Thyroid gland (tissue), 4 donors: ENCODE measurements around the gene FXYD1. TPM values are rescaled to one million over a fixed set of nuclear protein-coding genes. Genes with fewer than 3 reads are reported as not detected.
A peak's percentile ranks its signal among the peaks of the same experiment; 100 is the strongest.

Experiments
- DNase-seq, 2 donors: peaks; one replicate each; pipeline ENCODE4 v3.0.0-alpha.2; 2019
- H3K27ac ChIP-seq, 3 donors: fragments of 200-600 bp; sonication (generic); 1 replicate in 2 of 3; 2 replicates in 1 of 3; pipeline ENCODE4 v1.5.1; 2016 to 2019; ENCODE audit warnings: mild to moderate bottlenecking in 1 of 3, moderate library complexity in 1 of 3
- H3K27me3 ChIP-seq: fragments of 200-600 bp; sonication (generic); one replicate; pipeline ENCODE4 v1.5.1; 2019
- H3K36me3 ChIP-seq, 2 donors: fragments of 200-600 bp; sonication (generic); one replicate each; pipeline ENCODE4 v1.5.1; 2016 to 2019
- H3K4me1 ChIP-seq, 2 donors: fragments of 200-600 bp; sonication (generic); one replicate each; pipeline ENCODE4 v1.5.1; 2017 to 2019
- H3K4me3 ChIP-seq, 3 donors: fragments of 200-600 bp; sonication (generic); replicated peaks in 1 of 3; 1 replicate in 2 of 3; 2 replicates in 1 of 3; pipeline ENCODE4 v1.5.1; 2016; ENCODE audit warnings: mild to moderate bottlenecking in 1 of 3
- H3K9me3 ChIP-seq: fragments of 200-600 bp; sonication (generic); one replicate; pipeline ENCODE4 v1.5.1; 2017
- CTCF ChIP-seq, 6 experiments: fragments of 200-600 bp in 3 of 6; fragments of 450-650 bp in 3 of 6; sonication (generic) in 3 of 6; IDR thresholded peaks; one replicate each; pipeline ENCODE4 v1.5.1; 2016 to 2019; ENCODE audit warnings: antibody characterized with exemption in 6 of 6, mild to moderate bottlenecking in 2 of 6, inconsistent platforms in 1 of 6, moderate library complexity in 1 of 6
- POLR2A ChIP-seq, 2 donors: fragments of 450-650 bp; IDR thresholded peaks; one replicate each; pipeline ENCODE4 v1.6.1; 2017; ENCODE audit warnings: antibody characterized with exemption in 2 of 2, mild to moderate bottlenecking in 2 of 2, moderate library complexity in 1 of 2
- WGBS, 2 donors: methylation state at CpG; one replicate each; pipeline ENCODE4 v1.1.5; 2017; 5-methylcytosine and 5-hydroxymethylcytosine counted together
- intact Hi-C: fragments of 100-400 bp; cut with DNase I; formaldehyde crosslinking; loops from one replicate; pipeline ENCODE4 v1.15.1; 2023
- total RNA-seq, 4 donors: library from RNA; depleted of rRNA; stranded (reverse); fragments of >200 nt; gene quantifications; one replicate each; pipeline ENCODE4 v1.2.3, GENCODE V29; 2016

FXYD1 gene
- total RNA-seq, 4 donors from 2014 or later, result 1.1 to 26.3 (median 8.8) TPM

- H3K27me3 ChIP-seq, result no peaks in the 10 kb centered on the region
- H3K4me1 ChIP-seq, result peaks cover 0 to 5% of the 10 kb centered on the region in 2 donors
- H3K4me3 ChIP-seq, result no peak overlapping the region
- WGBS, 2 donors, result 79 to 83% methylated on average over 11 of the region's 11 CpGs
- H3K36me3 ChIP-seq, result no peaks in the 10 kb centered on the region
- intact Hi-C loops, result no loop called here
- TF ChIP-seq POLR2A (IDR thresholded peaks at IDR 0.05) (no peak), CTCF (IDR thresholded peaks at IDR 0.05) (no peak)
- H3K27ac ChIP-seq, result no peak overlapping the region
- H3K9me3 ChIP-seq, result no peaks in the 10 kb centered on the region
- no peak for DNase-seq
Measured at GRCh38 chr19:35117799-35118198, 20.8 kb upstream of the FXYD1 start.

GRCh38 chr19:35118268-35119020, 20.2 kb upstream of the FXYD1 start:
- no peak for DNase-seq
- intact Hi-C loops, result no loop called here
- peaks cover 0 to 7% of the 10 kb centered on the region in 2 donors for H3K4me1 ChIP-seq
- H3K9me3 ChIP-seq, result no peaks in the 10 kb centered on the region
- no peak overlapping the region for H3K4me3 ChIP-seq
- no peaks in the 10 kb centered on the region for H3K27me3 ChIP-seq
- TF ChIP-seq CTCF (IDR thresholded peaks at IDR 0.05) (no peak), POLR2A (IDR thresholded peaks at IDR 0.05) (no peak)
- 85 to 88% methylated on average over 13 of the region's 13 CpGs for WGBS, 2 donors
- H3K27ac ChIP-seq, result no peak overlapping the region
- H3K36me3 ChIP-seq, result no peaks in the 10 kb centered on the region

- Histone ChIP-seq H3K4me3 (no peak overlapping the region), H3K9me3 (no peaks in the 10 kb centered on the region), H3K27ac (no peak overlapping the region), H3K27me3 (no peaks in the 10 kb centered on the region), H3K36me3 (no peaks in the 10 kb centered on the region), H3K4me1 (peaks cover 0 to 10% of the 10 kb centered on the region in 2 donors)
- 75 to 88% methylated on average over 13 of the region's 14 CpGs for WGBS, 2 donors
- TF ChIP-seq CTCF (IDR thresholded peaks at IDR 0.05) (no peak), POLR2A (IDR thresholded peaks at IDR 0.05) (no peak)
- intact Hi-C loops, result no loop called here
- no peak for DNase-seq
Measured at GRCh38 chr19:35119091-35119490, 19.5 kb upstream of the FXYD1 start.

- Histone ChIP-seq H3K4me3 (no peak overlapping the region), H3K36me3 (no peaks in the 10 kb centered on the region), H3K27me3 (no peaks in the 10 kb centered on the region), H3K4me1 (peaks cover 0 to 11% of the 10 kb centered on the region in 2 donors), H3K9me3 (no peaks in the 10 kb centered on the region), H3K27ac (no peak overlapping the region)
- intact Hi-C loops, result no loop called here
- DNase-seq, result no peak
- TF ChIP-seq POLR2A (IDR thresholded peaks at IDR 0.05), result no peak
- TF ChIP-seq CTCF (IDR thresholded peaks at IDR 0.05), result no peak
- 86 to 88% methylated on average over 9 of the region's 9 CpGs for whole genome bisulfite sequencing, 2 donors
Measured at GRCh38 chr19:35119578-35120155, 19.0 kb upstream of the FXYD1 start.

GRCh38 chr19:35120492-35120891, 18.1 kb upstream of the FXYD1 start:
- Histone ChIP-seq H3K27ac (peak overlapping the region in 1 of 3 donors; percentile 3), H3K36me3 (no peaks in the 10 kb centered on the region), H3K4me3 (no peak overlapping the region), H3K27me3 (no peaks in the 10 kb centered on the region), H3K9me3 (no peaks in the 10 kb centered on the region), H3K4me1 (peaks cover 0 to 12% of the 10 kb centered on the region in 2 donors)
- 60 to 75% methylated on average over 7 of the region's 7 CpGs for WGBS, 2 donors
- DNase-seq, result no peak
- TF ChIP-seq POLR2A (IDR thresholded peaks at IDR 0.05) (no peak), CTCF (IDR thresholded peaks at IDR 0.05) (no peak)
- intact Hi-C loops, result no loop called here
